H1 (cell line): ENCODE results near the gene CEP83. TPM values are rescaled to one million over a fixed set of nuclear protein-coding genes. Genes with fewer than 3 reads are reported as not detected.

Source experiments
- CTCF ChIA-PET: fragments of 300-600 bp; sonication (Branson Sonifier 250); formaldehyde crosslinking; loops from one replicate; lab custom pipeline; 2021; ENCODE audit not compliant: partially characterized antibody; lab: Charles Lee
- POLR2A ChIA-PET: fragments of 300-600 bp; sonication (Branson Sonifier 250); formaldehyde crosslinking; loops from one replicate; lab custom pipeline; 2021; ENCODE audit warnings: inconsistent platforms; ENCODE audit not compliant: partially characterized antibody; lab: Charles Lee
- DNase-seq, 2 experiments: peaks; one replicate each; pipeline versions ENCODE4 v3.0.0 to v3.0.0-alpha.2; 2010 to 2022; ENCODE audit warnings: low spot score in 2 of 2, low read depth in 1 of 2, mixed read lengths in 1 of 2
- FAIRE-seq: peaks from 2 replicates; lab custom pipeline; 2011; peaks lifted over from hg19 to GRCh38; lab: Jason Lieb, UNC
- H2AFZ ChIP-seq: 2 replicates; pipeline ENCODE4 v1.8.1; 2012; ENCODE audit warnings: low read length, inconsistent platforms
- H2AK5ac ChIP-seq: 2 replicates; pipeline ENCODE4 v1.6.1; 2013; ENCODE audit warnings: low read depth, low read length
- H2BK120ac ChIP-seq: replicated peaks from 2 replicates; pipeline ENCODE3; 2013; ENCODE audit warnings: low read depth, low read length, inconsistent platforms
- H2BK12ac ChIP-seq: 2 replicates; pipeline ENCODE4 v1.6.1; 2013; ENCODE audit warnings: low read depth, low read length
- H2BK15ac ChIP-seq: 2 replicates; pipeline ENCODE4 v1.6.1; 2013; ENCODE audit warnings: low read length
- H2BK20ac ChIP-seq: 2 replicates; pipeline ENCODE4 v1.6.1; 2013; ENCODE audit warnings: low read length
- H2BK5ac ChIP-seq: 2 replicates; pipeline ENCODE4 v1.6.1; 2013; ENCODE audit warnings: low read depth, low read length
- H3K14ac ChIP-seq: 2 replicates; pipeline ENCODE4 v1.6.1; 2013; ENCODE audit warnings: inconsistent platforms; ENCODE audit not compliant: insufficient read length
- H3K18ac ChIP-seq: 2 replicates; pipeline ENCODE4 v1.6.1; 2013; ENCODE audit warnings: low read length; ENCODE audit errors: extremely low read depth
- H3K23ac ChIP-seq: 2 replicates; pipeline ENCODE4 v1.6.1; 2013; ENCODE audit warnings: inconsistent platforms; ENCODE audit not compliant: insufficient read length
- H3K23me2 ChIP-seq: 2 replicates; pipeline ENCODE4 v1.6.1; 2013; ENCODE audit warnings: low read depth, low read length
- H3K27ac ChIP-seq: 2 replicates; pipeline ENCODE4 v1.6.1; 2011; ENCODE audit warnings: low read depth, low read length, inconsistent platforms
- H3K27me3 ChIP-seq, 4 experiments: replicated peaks in 1 of 4; 1 replicate in 1 of 4; 2 replicates in 3 of 4; pipeline versions ENCODE4 v1.6.1 to v1.8.1; 2011 to 2013; ENCODE audit warnings: low read length in 3 of 4, mild to moderate bottlenecking in 3 of 4, inconsistent platforms in 2 of 4, mixed read lengths in 2 of 4, moderate library complexity in 1 of 4; ENCODE audit not compliant: control insufficient read depth in 3 of 4, insufficient read depth in 3 of 4; ENCODE audit errors: extremely low read depth in 1 of 4
- H3K36me3 ChIP-seq, 4 experiments: 2 replicates each; pipeline versions ENCODE4 v1.6.1 to v1.8.1; 2011 to 2013; ENCODE audit warnings: mild to moderate bottlenecking in 4 of 4, low read length in 3 of 4, moderate library complexity in 2 of 4, control low read depth in 1 of 4, inconsistent platforms in 1 of 4; ENCODE audit not compliant: insufficient read depth in 4 of 4, control insufficient read depth in 2 of 4
- H3K4ac ChIP-seq: replicated peaks from 2 replicates; pipeline ENCODE3; 2013; ENCODE audit warnings: low read length, low read depth, mixed read lengths, inconsistent platforms; ENCODE audit not compliant: insufficient read length
- H3K4me1 ChIP-seq, 4 experiments: replicated peaks in 1 of 4; 1 replicate in 1 of 4; 2 replicates in 3 of 4; pipeline versions ENCODE4 v1.6.1 to v1.8.1; 2011 to 2013; ENCODE audit warnings: low read length in 3 of 4, inconsistent platforms in 2 of 4, mixed read lengths in 1 of 4; ENCODE audit not compliant: insufficient read depth in 4 of 4, control insufficient read depth in 3 of 4
- H3K4me2 ChIP-seq, 2 experiments: 2 replicates each; pipeline versions ENCODE4 v1.6.1 to v1.8.1; 2011 to 2013; ENCODE audit warnings: low read depth in 2 of 2, low read length in 2 of 2, control low read depth in 1 of 2, inconsistent platforms in 1 of 2, mild to moderate bottlenecking in 1 of 2; ENCODE audit not compliant: insufficient read depth in 1 of 2
- H3K4me3 ChIP-seq, 4 experiments: fragments of 200-600, 300-600 bp in 1 of 4; sonication (generic), shearing (Covaris generic), sonication (Bioruptor Twin) in 1 of 4; 2 replicates each; pipeline versions ENCODE4 v1.5.1 to v1.8.1; 2011 to 2016; ENCODE audit warnings: low read length in 4 of 4, low read depth in 3 of 4, control low read depth in 2 of 4, inconsistent platforms in 2 of 4, mild to moderate bottlenecking in 2 of 4, mixed read lengths in 1 of 4, moderate library complexity in 1 of 4; ENCODE audit not compliant: insufficient read depth in 2 of 4; ENCODE audit errors: extremely low read depth in 1 of 4
- H3K56ac ChIP-seq: replicated peaks from 2 replicates; pipeline ENCODE3; 2013; ENCODE audit warnings: low read depth, mild to moderate bottlenecking, mixed read lengths, low read length, inconsistent platforms; ENCODE audit not compliant: insufficient read length
- H3K79me1 ChIP-seq: 2 replicates; pipeline ENCODE4 v1.6.1; 2013; ENCODE audit warnings: low read depth, low read length, control low read depth
- H3K79me2 ChIP-seq, 2 experiments: 2 replicates each; pipeline versions ENCODE4 v1.6.1 to v1.8.1; 2012 to 2013; ENCODE audit warnings: low read length in 2 of 2, mild to moderate bottlenecking in 2 of 2, inconsistent platforms in 1 of 2; ENCODE audit not compliant: insufficient read depth in 2 of 2, control insufficient read depth in 1 of 2
- H3K9ac ChIP-seq, 4 experiments: replicated peaks in 1 of 4; 1 replicate in 1 of 4; 2 replicates in 3 of 4; pipeline versions ENCODE4 v1.6.1 to v1.8.1; 2011 to 2013; ENCODE audit warnings: low read depth in 3 of 4, low read length in 3 of 4, control low read depth in 2 of 4, mild to moderate bottlenecking in 2 of 4, moderate library complexity in 2 of 4, inconsistent platforms in 1 of 4; ENCODE audit errors: extremely low read depth in 1 of 4
- H3K9me3 ChIP-seq, 2 experiments: 2 replicates each; pipeline versions ENCODE4 v1.6.1 to v1.8.1; 2012 to 2013; ENCODE audit warnings: mild to moderate bottlenecking in 2 of 2, moderate library complexity in 2 of 2, control low read depth in 1 of 2, inconsistent platforms in 1 of 2, low read depth in 1 of 2, low read length in 1 of 2, mixed read lengths in 1 of 2; ENCODE audit not compliant: insufficient read depth in 2 of 2
- H4K20me1 ChIP-seq, 2 experiments: replicated peaks in 1 of 2; 2 replicates each; pipeline versions ENCODE3 to v1.8.1; 2011 to 2013; ENCODE audit warnings: inconsistent platforms in 2 of 2, low read length in 2 of 2, mild to moderate bottlenecking in 1 of 2; ENCODE audit not compliant: insufficient read depth in 2 of 2, control insufficient read depth in 1 of 2
- H4K5ac ChIP-seq: 2 replicates; pipeline ENCODE4 v1.6.1; 2013; ENCODE audit warnings: low read length, low read depth, mixed read lengths, inconsistent platforms; ENCODE audit not compliant: insufficient read length
- H4K8ac ChIP-seq: 2 replicates; pipeline ENCODE4 v1.8.0; 2013; ENCODE audit warnings: mild to moderate bottlenecking, moderate library complexity, low read length, inconsistent platforms; ENCODE audit not compliant: insufficient read depth; ENCODE audit errors: extremely low read depth
- H4K91ac ChIP-seq: replicated peaks from 2 replicates; pipeline ENCODE3; 2013; ENCODE audit warnings: low read length, mixed read lengths, inconsistent platforms; ENCODE audit not compliant: insufficient read length
- RAD21 ChIP-seq, 2 experiments: IDR thresholded peaks in 1 of 2; conservative IDR thresholded peaks in 1 of 2; 2 replicates each; pipeline ENCODE4 v1.6.1; 2011; ENCODE audit warnings: low read depth in 2 of 2, low read length in 2 of 2, improper control_type of control experiment in 1 of 2, inconsistent platforms in 1 of 2, mild to moderate bottlenecking in 1 of 2, moderate library complexity in 1 of 2
- TEAD4 ChIP-seq: IDR thresholded peaks from 2 replicates; pipeline ENCODE4 v1.6.1; 2012; ENCODE audit warnings: low read depth, low read length, inconsistent platforms, mixed read lengths
- WGBS, 2 experiments: shearing (Covaris generic) in 1 of 2; methylation state at CpG; one replicate each; pipeline versions ENCODE4 v1.1.6 to v1.1.7; 2013 to 2015; ENCODE audit warnings: low lambda C conversion rate in 2 of 2, mixed read lengths in 2 of 2, inconsistent platforms in 1 of 2, low coverage in 1 of 2, missing lambda C conversion rate in 1 of 2; ENCODE audit not compliant: insufficient replicate concordance in 2 of 2, insufficient coverage in 1 of 2, insufficient read length in 1 of 2; ENCODE audit errors: extremely low coverage in 1 of 2, missing lambda C conversion rate in 1 of 2; 5-methylcytosine and 5-hydroxymethylcytosine counted together
- polyA plus RNA-seq, 7 experiments: library from polyadenylated mRNA; depleted of rRNA in 3 of 7; stranded (reverse) in 5 of 7; unstranded in 2 of 7; fragments of >200 nt in 5 of 7; fragments of 200-250 nt in 2 of 7; gene quantifications; 1 replicate in 5 of 7; 2 replicates in 1 of 7; 4 replicates in 1 of 7; pipeline versions ENCODE4 v1.2.1 to v1.2.3, GENCODE V29; 2011 to 2013; ENCODE audit warnings: missing spikeins in 2 of 7, mixed read lengths in 2 of 7
- total RNA-seq: library from RNA; stranded (reverse); fragmentation: NEBNext Ultra II Directional; extraction: Animal tissue kit (Norgen Biotek cat#: 25700); gene quantifications from 2 replicates; pipeline ENCODE4 v1.2.1, GENCODE V29; 2021

Gene CEP83
- total and polyA plus RNA-seq, 2 of the 8 experiments (the other 6 are each of a cell fraction or from before 2014, with no cell fraction given), result 6.0 to 25.8 TPM

- no peak overlapping the region for H3K4me3 ChIP-seq
- no peak overlapping the region for H2BK20ac ChIP-seq
- no peak overlapping the region for H4K5ac ChIP-seq
- H3K23me2 ChIP-seq, result no peaks in the 10 kb centered on the region
- no peak for FAIRE-seq
- no peaks in the 10 kb centered on the region for H3K79me1 ChIP-seq
- H2AFZ ChIP-seq, result no peak overlapping the region
- H2BK15ac ChIP-seq, result no peak overlapping the region
- H4K20me1 ChIP-seq, result no peaks in the 10 kb centered on the region
- H4K8ac ChIP-seq, result no peak overlapping the region
- no peak overlapping the region for H3K56ac ChIP-seq
- H3K18ac ChIP-seq, result 0 out of 2 replicates have a peak overlapping the region, but pooled peaks have one; percentile 24
- H3K4me2 ChIP-seq, result no peak overlapping the region
- 81% methylated on average over 2 of the region's 4 CpGs; no CpG with 5 or more reads in 1 of the 2 experiments for WGBS, 2 experiments
- ChIA-PET POLR2A (interaction anchor here (1.0 to 1.7 kb wide), 4 partner anchors 10 to 244 kb away, joined by 3 to 7 read pairs (median 3); no protein-coding TSS in a partner anchor), CTCF (interaction anchor here (0.6 to 2.4 kb wide), 13 partner anchors 8 to 155 kb away, joined by 3 to 10 read pairs (median 4); no protein-coding TSS in a partner anchor)
- H3K27me3 ChIP-seq, result no peaks in the 10 kb centered on the region
- H2BK120ac ChIP-seq, result no peak overlapping the region
- no peaks in the 10 kb centered on the region for H3K79me2 ChIP-seq
- no peak overlapping the region for H4K91ac ChIP-seq
- H3K36me3 ChIP-seq, result no peaks in the 10 kb centered on the region; a peak in 2 of 8 replicates
- no peak overlapping the region for H3K4ac ChIP-seq
- H2BK12ac ChIP-seq, result no peak overlapping the region
- H3K14ac ChIP-seq, result no peak overlapping the region
- TF ChIP-seq TEAD4 (no peak), RAD21 (IDR thresholded peaks at IDR 0.05 in 1 of 2, conservative IDR thresholded peaks at IDR 0.05 in 1 of 2; ENCODE audit: low read depth in 2 of 2, low read length in 2 of 2) (peak in 1 of 2 experiments; percentile 23; a peak in 1 of 4 replicates)
- TF ChIP-seq, all 59 proteins: peak for 1
- H3K4me1 ChIP-seq, result peaks cover 0 to 18% (median 11%) of the 10 kb centered on the region in 4 experiments; a peak in 6 of 7 replicates
- no peak overlapping the region for H2BK5ac ChIP-seq
- DNase-seq, result peak in 1 of 2 experiments; percentile 49
- no peak overlapping the region for H3K23ac ChIP-seq
- no peak overlapping the region for H2AK5ac ChIP-seq
- no peak overlapping the region for H3K27ac ChIP-seq
- H3K9ac ChIP-seq, result no peak overlapping the region
- no peaks in the 10 kb centered on the region for H3K9me3 ChIP-seq
Measured at GRCh38 chr12:94290353-94290752, 169.3 kb downstream of the CEP83 start.
